CD4-positive, alpha-beta T cell treated with Interleukin-1 beta for 1 hour (primary cell): ENCODE results near the gene UBIAD1.
"Not testable (repeated sequence)": the region's sequence is repeated elsewhere in the genome, so short reads cannot be mapped to it uniquely, and the experiment has no call there.

ENCODE experiments used
- DNase-seq, 2 donors: peaks; one replicate each; pipeline ENCODE4 v3.0.0-alpha.2; 2020 to 2022

The UBIAD1 gene, protein sequence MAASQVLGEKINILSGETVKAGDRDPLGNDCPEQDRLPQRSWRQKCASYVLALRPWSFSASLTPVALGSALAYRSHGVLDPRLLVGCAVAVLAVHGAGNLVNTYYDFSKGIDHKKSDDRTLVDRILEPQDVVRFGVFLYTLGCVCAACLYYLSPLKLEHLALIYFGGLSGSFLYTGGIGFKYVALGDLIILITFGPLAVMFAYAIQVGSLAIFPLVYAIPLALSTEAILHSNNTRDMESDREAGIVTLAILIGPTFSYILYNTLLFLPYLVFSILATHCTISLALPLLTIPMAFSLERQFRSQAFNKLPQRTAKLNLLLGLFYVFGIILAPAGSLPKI

DNA sequence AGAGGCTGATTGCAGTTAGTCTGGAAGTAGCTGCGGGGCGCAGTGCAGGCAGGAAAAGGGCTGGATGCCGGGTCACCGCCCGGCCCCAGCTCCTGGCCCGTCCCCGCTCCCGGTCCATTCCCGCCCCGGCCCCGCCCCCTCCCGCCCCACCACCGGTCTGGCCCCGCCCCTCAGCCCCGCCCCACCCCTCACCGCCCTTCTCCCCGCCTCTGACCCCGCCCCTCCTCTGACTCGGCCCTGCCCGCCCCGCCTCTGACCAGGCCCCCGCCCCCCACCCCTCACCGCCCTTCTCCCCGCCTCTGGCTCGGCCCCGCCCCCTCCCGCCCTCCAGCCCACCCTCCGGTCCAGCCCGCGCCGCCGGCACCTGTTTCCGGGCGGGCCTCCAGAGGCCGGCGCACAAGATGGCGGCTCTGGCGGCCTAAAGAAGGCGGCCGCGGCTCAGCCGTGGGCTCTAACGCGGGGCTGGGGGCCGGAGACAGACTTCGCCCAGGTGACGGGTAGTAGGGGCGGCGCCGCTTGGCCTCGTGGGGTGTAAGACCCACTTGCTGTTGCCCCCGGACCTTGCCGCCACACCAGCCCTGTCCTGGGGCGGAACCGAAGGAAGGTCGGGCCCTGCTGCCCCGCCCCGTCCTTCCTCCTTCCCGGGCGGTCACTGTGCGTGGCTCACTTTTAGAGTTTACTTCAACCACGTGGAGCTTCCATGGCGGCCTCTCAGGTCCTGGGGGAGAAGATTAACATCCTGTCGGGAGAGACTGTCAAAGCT lies at the start of gene UBIAD1:
Gene UBIAD1 (plus strand): TSS at position 367 of the 763 bp plus-strand sequence. CDS start 334 bp downstream, at position 701.
- DNase-seq = peak; percentile 84

DNA sequence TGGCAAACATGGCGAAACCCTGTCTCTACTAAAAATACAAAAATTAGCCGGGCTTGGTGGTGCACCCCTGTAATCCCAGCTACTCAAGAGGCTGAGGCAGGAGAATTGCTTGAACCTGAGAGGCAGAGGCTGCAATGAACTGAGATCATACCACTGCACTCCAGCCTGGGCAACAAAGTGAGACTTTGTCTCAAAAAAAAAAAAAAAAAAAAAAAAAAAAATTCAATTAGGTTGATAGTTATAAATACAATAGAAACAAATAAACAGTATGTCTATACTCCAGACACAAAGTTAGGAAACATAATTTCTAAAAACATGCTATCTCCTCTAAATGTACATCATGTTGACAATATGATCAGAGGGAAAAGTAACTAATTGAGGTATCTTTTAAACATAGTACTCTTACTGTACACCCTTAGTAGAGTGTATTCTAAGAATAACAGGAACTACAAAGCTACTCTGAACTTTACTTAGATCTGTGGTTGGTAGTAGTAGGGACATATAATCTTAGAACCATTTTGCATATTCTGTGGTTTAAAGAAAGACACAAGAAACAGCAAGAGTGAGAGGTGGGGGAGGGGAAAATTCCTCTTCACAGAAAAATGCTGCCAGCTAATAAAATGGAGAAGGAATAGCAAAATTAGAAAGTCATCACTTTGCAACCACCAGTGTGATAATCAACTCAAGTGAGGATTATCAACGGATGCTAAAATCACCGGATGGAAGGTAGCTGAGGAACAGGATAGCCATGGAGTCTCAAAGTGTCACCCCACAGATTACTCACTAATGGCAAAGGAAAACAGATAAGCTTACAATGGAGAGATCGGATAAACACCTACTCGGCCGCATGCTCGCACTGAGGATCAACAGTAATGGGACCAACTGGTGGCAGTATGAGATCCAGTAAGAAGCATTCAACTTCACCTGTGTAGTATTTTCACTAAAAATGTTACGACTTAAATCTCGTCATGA lies 45.6 kb upstream of the UBIAD1 start:
- DNase-seq = no peak

DNA sequence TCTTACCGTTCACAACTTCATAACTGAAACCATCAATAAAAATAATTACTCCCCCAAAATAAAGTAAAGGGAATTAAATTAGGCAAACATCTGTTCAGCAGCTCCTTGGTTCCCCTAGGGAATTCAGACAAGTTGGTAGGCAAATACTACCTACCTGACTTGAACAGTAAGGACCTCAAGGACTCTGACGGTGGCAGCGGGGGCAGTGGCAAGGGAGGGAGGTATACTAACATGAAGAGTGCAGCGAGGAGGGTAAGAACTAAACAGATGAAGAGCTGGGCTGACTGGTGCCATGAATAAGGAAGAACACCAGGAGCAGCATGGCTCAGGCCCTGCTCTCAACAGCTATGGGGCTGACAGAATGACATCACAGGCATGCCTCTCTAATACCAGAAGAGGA lies 43.8 kb upstream of the UBIAD1 start:
- no peak for DNase-seq

DNA sequence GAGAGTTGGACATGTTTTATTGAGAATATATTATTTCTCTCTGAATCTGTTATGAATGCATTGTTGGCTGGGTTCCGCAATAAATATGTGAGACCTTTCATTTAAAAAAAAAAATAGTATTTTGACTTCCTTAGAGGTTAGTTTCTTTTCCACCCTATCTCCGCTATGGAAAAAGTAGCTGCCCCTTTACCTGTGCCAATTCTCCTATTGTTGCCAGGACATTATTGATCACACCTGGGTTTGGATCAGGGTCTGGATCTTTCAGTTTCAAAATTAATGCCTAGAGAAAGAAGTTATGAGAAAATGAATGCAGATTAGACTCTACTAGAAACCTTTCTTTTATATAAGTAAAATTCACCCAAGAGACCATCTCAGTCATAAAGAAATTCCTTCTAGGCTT lies 39.8 kb upstream of the UBIAD1 start:
- no peak for DNase-seq

DNA sequence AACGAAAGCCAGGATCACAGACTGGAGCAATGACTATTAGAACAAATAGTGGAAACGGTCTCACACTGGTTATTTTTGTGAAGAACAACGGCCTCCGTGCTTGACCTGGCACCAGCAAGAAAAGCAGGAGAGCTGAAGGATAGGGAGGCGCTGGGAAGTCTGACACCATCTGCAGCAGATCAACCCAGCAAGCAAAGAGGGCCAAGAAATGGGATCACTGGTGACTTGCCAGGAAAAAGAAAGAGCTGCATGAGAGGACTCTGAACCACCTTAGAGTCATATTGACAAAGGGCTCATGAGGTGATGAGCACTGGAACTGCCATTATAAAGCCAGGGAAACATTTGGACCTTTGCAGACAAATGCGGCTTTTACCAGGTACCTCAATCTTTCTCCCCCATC lies 35.6 kb upstream of the UBIAD1 start:
- DNase-seq = no peak

DNA sequence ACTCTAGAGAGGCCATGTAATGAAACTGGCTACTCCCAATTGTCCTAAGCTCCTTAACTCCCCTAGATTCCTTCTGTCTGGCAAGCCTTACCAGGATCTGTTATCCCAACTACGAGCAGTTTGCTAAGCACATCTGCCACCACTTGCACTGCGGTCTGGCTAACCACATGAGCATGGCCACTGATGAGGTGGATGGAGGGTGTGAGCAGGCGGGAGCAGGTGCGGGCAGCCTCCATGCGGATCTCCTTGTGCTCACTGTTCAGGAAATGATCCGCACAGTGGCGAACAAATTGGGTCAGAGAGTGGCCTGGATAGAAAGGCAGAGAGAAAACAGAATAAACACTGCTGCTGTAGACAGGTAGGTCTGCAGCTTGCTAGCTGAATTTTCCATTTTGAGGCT lies 34.7 kb upstream of the UBIAD1 start:
- no peak for DNase-seq

DNA sequence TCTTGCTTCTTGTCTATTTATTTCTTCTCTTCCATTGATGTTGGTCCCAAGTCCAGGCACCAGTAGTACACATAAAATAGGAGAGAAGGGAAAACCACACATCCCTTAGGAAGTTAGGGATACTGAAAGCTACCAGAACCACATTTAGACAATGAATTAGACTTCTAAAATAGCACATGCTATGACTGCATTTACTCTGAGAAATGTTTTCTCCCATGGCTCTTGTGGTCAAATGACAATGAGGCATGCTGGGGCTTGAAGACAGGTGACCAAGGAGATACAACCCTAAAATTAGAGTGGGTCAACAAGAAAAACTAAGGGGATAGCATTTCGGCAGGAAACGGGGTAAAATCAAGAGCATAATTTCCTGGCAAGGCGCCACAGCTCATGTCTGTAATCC lies 27.8 kb upstream of the UBIAD1 start:
- DNase-seq = no peak

DNA sequence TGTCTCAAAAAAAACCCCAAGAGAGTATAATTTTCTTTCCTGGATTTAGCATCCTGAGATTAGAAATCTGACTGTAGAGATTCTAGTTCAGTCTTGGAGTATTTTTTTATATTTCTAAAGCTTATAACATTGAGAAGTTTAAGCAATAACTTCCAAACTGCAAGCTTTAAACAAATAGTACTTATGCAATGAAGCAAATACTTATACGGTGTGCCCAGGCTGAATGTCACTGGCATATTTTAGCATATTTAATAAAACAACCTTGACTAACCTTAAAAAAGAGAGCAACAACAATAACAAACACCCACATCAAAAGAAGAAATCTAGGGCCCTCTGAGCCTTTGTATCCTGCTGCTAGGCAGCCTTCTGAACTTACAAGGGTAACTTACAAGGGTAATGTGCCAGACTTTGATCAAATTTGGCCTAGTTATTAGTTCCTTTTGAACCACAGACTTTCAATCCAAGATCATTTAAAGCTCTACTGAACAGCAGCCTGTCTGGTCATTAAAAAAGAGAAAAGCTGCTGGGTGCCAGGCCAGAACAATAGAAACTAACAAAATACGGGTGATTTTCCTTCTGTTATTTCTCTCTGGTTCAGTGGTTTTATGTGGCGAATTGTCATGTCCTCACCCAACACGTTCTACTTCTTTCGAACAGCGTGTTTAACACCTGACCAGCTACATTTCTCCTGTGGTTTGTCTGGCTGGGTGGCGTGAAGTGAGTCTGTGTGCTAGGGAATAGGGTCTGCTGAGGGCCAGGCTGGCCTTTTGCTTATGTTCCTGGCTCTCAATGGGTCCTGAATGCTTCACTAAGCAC lies 26.9 kb upstream of the UBIAD1 start:
- peak in 1 of 2 donors; percentile 25 for DNase-seq

DNA sequence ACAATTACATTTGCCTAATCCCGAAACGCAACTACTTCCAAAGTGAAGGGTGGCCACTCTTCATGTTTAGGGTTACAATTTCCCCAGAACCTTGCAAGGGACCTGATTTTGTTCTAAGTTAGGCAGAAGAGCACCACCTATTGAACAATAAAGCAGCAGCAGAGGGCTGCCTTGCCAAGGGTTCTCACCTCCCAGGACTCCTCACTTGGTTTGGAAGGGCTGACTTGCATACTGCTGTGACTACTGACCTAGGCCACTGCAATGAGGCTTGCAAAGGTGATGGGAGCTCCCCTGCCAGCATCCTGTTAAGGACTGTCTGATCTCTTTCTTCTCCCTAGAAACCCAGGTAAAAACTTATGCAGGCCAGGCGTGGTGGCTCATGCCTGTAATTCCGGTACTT lies 24.8 kb upstream of the UBIAD1 start:
- DNase-seq = no peak

DNA sequence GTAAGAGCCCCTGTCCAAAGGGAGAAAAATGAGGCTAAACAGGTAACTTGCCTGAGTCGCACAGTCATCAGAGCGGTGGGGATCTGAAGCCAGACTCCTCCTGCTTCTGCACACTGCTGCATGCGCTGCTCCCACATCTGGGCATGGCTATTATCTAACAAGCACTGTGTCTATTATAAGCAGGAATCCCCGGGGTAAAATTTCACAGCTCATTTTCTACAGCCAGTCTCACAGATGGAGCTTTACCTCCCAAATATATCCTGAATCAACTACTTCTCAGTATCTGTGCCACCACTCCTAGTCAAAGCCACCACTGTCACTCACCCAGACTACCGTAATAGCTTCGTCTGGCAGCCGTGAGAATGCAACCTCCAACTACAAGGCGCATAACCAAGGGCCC lies 20.5 kb upstream of the UBIAD1 start:
- DNase-seq = no peak

DNA sequence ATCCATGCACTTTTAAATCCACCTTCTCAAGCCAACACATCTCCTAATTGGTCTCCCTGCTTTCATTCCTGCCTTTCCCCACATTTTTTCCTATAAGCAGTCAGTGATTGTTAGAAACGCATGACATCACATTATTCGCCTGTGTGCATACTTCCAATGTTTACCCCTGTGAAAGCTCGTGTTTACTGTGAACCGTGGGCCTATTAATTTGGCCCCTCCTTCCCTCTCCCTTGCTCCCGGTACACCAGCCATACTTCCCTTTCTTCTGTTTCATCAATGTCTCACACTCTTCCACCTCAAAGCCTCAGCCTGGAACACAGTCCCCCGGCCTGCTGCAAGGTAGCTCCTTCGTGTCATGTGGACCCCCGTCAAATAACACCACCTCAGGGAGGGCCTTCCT lies 19.8 kb upstream of the UBIAD1 start:
- no peak for DNase-seq

DNA sequence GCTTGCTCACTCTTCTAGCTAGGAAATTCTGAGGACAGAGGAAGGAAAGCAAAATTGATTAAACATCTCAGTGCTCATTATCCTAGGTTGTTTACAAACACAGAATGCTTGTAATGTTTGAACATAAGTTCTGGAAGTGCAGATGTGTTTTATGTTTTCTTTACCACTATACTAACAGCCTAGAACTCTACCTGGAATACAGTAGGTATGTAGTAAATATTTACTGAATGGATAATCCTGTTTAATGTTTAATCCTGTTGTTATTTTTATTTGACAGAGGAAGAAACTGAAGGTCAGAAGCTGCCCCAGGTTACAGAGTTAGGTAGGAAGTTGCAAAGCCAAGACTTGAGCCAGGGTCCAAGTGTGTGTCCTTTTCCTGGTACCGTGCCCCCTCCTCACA lies 16.7 kb upstream of the UBIAD1 start:
- no peak for DNase-seq

DNA sequence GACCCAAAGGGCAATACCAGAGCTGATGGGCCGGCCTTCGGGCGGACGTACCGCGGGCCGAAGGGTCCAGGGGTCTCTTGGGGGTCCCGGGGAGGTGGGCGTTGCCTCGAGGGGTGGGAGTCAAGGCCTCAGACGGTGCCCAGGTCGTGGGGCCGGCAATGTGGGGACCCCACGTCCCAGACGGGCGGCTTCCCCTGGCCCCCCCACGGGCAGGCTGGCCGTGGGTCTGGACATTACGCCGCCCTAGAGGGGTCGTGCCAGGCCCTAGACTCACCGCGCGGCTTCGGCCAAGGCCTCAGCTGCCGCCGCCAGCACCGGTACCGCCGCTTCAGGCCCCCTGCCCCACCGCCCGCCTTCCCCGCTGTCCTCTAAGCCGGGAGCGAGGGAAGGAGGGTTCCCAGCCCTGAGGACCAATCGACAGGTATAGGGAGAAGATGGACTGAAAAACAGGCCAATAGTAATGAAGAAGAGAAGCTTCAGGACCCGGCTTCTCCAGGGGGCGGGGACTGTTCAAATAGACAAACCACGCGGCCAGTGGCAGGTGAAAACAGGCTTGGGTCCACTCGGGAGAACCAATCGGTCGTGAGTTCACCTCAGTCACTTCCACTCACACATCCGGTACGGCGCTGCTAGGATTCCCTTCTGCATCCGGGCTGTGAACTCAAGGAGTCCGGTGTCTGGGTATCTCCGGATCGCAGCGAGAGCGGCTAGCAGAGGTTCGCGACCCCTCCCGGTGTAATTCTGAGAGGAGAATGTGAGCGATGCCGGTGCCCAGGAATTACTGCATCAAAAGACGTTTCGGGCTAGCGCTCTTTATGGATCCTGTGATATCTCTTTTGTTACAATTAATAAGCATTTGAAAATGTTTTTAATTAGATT lies 10.6 kb upstream of the UBIAD1 start, which contains the start of gene MTOR:
Gene MTOR (minus strand): TSS at position 381 of the 879 bp plus-strand sequence. CDS start 3,142 bp downstream, outside the sequence.
- peak; percentile 99 for DNase-seq

DNA sequence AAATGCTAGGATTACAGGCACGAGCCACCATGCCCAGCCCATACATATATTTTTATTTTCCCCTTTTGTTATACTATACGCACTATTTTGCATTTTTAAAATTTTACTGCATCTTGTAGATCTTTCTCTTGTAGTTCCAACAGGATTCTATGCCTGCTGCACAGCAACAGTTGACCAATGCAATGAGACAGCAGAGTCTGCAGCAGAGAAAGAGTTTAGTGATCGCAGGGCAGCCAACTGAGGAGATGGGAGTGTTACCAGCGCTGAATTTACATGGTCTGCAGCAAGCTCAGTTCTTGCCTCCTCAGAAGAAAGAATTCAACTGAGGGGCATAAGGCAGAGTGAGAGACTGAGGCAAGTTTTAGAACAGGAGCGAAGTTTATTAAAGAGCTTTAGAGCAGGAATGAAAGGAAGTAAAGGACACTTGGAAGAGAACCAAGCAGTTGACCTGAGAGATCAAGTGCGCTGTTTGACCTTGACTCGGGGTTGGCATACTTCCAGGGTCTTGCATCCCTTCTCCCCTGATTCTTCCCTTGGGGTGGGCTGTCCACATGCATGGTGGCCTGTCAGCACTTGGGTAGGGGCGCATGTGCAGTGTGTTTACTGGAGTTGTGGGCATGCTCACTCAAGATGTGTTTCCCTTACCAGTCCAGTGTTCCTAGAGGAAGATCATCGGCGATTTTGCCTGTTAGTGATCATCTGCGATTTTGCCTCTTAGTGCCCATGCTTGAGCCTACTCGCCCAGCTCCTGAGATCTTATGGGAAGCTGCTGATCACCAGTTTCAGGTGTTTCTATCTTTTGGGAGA lies 6.5 kb upstream of the UBIAD1 start:
- DNase-seq = no peak

DNA sequence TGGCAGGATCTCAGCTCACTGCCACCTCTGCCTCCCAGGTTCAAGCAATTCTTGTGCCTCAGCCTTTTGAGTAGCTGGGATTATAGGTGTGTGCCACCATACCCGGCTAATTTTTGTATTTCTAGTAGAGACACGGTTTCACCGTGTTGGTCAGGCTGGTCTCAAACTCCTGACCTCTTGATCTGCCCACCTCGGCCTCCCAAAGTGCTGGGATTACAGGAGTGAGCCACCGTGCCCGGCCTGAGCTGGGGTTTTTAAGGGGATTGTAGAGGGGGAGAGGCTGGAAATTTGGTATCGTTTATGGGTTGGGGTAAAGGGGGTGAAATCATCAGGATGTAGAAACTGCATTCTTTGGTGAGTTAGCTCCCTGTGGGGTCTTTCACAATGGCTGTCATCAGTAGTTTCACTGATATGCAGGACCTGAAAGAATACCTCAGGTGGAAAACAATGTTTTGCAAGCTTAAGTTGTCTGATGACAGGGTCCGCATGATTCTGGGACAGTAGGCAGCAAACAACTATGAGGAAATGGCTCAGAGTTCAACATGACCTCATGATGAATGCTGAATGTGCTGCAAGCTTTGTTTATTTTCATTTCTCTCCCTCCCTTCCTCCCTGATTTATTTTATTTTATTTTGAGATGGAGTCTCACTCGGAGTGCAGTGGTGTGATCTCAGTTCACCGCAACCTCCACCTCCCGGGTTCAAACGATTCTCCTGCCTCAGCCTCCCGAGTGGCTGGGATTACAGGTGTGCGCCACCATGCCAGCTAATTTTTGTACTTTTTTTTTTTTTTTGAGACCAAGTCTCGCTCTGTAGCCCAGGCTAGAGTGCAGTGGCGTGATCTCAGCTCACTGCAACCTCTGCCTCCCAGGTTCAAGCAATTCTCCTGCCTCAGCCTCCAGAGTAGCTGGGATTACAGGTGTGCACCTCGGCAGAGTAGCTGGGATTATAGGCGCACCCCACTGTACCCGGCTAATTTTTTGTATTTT lies 5.4 kb upstream of the UBIAD1 start:
- not testable (repeated sequence) for DNase-seq

DNA sequence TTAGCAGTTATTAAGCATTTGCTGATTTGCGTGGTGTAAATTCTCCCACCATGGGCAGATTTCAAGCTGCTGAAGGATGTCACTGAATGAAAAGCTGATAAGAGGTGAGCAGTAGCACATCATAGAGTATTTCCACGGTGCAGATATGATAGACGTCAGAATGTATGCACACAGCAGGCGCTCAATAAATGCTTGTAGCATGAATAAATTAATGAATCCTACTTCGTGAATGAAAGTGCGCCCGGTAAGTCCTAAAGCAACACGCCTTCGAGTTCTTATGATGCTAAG lies 510 bp upstream of the UBIAD1 start:
- no peak for DNase-seq

DNA sequence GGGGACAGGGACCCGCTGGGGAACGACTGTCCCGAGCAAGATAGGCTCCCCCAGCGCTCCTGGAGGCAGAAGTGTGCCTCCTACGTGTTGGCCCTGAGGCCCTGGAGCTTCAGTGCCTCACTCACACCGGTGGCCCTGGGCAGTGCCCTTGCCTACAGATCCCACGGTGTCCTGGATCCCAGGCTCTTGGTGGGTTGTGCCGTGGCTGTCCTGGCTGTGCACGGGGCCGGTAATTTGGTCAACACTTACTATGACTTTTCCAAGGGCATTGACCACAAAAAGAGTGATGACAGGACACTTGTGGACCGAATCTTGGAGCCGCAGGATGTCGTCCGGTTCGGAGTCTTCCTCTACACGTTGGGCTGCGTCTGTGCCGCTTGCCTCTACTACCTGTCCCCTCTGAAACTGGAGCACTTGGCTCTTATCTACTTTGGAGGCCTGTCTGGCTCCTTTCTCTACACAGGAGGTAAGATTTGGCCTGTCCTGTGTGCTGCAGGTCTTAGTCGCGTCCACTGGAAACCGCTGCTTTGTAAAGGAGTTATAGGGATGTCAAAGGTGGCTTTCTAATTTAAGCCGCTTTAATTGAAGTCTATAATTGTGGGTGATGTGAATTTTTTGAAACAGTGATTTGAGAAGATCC lies 717 bp downstream of the UBIAD1 start:
- no peak for DNase-seq

DNA sequence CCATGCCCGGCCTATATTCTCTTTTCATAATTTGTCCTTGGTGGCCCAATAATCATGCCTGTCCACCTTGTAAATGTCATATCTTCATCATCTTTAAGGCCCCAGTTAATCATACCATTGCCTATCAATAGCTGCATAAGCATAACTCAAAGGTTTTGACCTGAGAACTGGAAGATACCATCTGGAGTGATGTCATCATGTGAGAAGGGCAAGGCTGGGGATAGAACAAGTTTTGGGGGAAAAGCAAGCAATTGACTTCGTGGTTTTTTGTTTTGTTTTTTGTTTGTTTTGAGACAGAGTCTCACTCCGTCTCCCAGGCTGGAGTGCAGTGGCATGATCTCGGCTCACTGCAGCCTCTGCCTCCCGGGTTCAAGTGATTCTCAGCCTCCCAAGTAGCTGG lies 6.2 kb downstream of the UBIAD1 start:
- DNase-seq = no peak

DNA sequence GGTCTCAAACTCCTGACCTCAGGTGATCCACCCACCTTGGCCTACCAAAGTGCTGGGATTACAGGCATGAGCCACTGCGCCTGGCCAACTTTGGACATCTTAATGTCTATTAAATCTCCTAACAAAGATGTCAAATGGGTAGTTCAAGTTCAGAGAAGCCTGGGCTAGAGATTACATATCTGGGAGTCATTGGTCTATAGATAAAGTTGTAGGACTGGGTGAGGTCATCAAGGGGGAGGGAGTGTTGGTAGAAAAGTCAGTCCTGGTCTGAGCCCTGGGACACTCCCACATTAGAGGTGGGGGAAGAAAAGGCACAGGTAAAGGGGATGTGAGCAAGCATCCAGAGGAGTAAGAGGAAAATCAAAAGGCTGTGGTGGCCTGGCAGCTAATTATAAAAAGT lies 6.6 kb downstream of the UBIAD1 start:
- DNase-seq = no peak
